Keratinocyte (primary cell): ENCODE results near the gene ROBO2.

ENCODE experiments used
- EZH2 ChIP-seq: IDR thresholded peaks from one replicate; pipeline ENCODE4 v1.6.1; 2012; ENCODE audit warnings: inconsistent platforms, mild to moderate bottlenecking, low read length, moderate library complexity
- TF ChIP-seq, protein P1 (sequence below), 3 experiments: IDR thresholded peaks in 1 of 3; conservative IDR thresholded peaks in 1 of 3; optimal IDR thresholded peaks in 1 of 3; 2 replicates in 2 of 3; 3 replicates in 1 of 3; pipeline versions ENCODE3 to v1.5.1; 2011; ENCODE audit warnings: low read length in 3 of 3, mild to moderate bottlenecking in 3 of 3, moderate library complexity in 2 of 3, control low read depth in 1 of 3, inconsistent platforms in 1 of 3; ENCODE audit not compliant: insufficient read depth in 2 of 3; ENCODE audit errors: extremely low read depth in 1 of 3

DNA sequence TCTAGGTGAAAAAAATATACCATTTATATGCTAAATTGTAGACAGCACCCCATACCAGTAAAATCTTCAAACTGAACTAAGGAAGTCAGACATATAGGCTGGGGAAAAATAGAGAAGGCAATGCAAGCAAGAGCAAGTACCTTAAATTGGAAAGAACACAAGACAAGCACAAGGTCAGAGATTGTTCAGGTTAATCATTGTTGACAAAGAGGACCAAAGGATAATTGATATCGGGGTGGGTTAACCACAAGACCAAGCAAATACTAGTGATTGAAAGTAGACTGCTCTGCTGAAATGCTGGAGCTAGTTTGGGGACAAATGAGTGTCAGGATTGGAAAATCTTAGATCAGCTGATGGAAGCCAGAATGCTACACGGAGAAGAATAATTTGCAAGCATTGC lies 499.8 kb downstream of the ROBO2 start:
- TF ChIP-seq, protein P1, sequence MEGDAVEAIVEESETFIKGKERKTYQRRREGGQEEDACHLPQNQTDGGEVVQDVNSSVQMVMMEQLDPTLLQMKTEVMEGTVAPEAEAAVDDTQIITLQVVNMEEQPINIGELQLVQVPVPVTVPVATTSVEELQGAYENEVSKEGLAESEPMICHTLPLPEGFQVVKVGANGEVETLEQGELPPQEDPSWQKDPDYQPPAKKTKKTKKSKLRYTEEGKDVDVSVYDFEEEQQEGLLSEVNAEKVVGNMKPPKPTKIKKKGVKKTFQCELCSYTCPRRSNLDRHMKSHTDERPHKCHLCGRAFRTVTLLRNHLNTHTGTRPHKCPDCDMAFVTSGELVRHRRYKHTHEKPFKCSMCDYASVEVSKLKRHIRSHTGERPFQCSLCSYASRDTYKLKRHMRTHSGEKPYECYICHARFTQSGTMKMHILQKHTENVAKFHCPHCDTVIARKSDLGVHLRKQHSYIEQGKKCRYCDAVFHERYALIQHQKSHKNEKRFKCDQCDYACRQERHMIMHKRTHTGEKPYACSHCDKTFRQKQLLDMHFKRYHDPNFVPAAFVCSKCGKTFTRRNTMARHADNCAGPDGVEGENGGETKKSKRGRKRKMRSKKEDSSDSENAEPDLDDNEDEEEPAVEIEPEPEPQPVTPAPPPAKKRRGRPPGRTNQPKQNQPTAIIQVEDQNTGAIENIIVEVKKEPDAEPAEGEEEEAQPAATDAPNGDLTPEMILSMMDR (optimal IDR thresholded peaks at IDR 0.05 in 1 of 3, IDR thresholded peaks at IDR 0.05 in 1 of 3, conservative IDR thresholded peaks at IDR 0.05 in 1 of 3; ENCODE audit: extremely low read depth in 1 of 3, insufficient read depth in 2 of 3, low read length in 3 of 3), result no peak
- no peak for TF ChIP-seq EZH2
